ENCODE results near the gene DPYD. TPM values are rescaled to one million over a fixed set of nuclear protein-coding genes. Genes with fewer than 3 reads are reported as not detected.

DPYD gene
- total and polyA plus RNA-seq, 9 of the 15 experiments (the other 6 are each of a cell fraction or from before 2014, with no cell fraction given): 0.03 to 0.25 (median 0.08) TPM; not detected in 2

DNA sequence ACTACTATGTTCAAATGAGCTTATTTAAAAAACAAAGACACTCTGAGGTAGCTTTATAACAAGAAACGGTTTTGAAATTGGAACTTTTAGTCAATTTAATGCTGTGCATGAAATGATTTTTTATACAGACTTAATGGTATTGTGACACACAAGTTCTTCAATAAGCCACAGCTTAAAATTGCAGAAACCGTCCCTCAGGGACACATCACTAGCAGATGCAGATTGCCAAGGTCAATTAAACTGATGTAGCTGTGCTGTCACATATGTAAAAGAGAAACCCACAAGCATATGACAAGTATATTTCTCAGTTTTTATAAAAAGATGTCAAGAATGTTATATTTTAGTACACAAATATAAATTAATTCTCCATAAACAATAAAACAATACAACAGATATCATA, 366.9 kb downstream of the DPYD start:
- Histone ChIP-seq H3K9me1 (ENCODE audit: control insufficient read depth, insufficient read depth, low read length) (no peaks in the 10 kb centered on the region), H3K9me3 (replicated peaks; ENCODE audit: control insufficient read depth, insufficient read depth, low read depth, low read length) (no peaks in the 10 kb centered on the region), H3K79me2 (ENCODE audit: control insufficient read depth, insufficient read depth, low read length) (no peaks in the 10 kb centered on the region), H3K4me1 (replicated peaks in 1 of 2; ENCODE audit: control insufficient read depth in 2 of 2, insufficient read depth in 2 of 2, low read length in 2 of 2) (no peaks in the 10 kb centered on the region), H3K36me3 (ENCODE audit: control insufficient read depth, insufficient read depth, low read length) (no peaks in the 10 kb centered on the region), H3K4me2 (ENCODE audit: insufficient read depth, low read length) (no peak overlapping the region), H3K4me3 (no peak overlapping the region), H3K9ac (ENCODE audit: insufficient read depth in 1 of 2, low read depth in 2 of 2, low read length in 2 of 2) (no peak overlapping the region), H2AFZ (ENCODE audit: low read depth, low read length) (no peak overlapping the region), H4K20me1 (replicated peaks; ENCODE audit: control insufficient read depth, insufficient read depth, low read length) (no peaks in the 10 kb centered on the region), H3K27ac (ENCODE audit: extremely low read depth, low read depth, low read length) (no peak overlapping the region), H3K27me3 (ENCODE audit: control insufficient read depth in 2 of 2, insufficient read depth in 2 of 2, low read length in 2 of 2) (no peaks in the 10 kb centered on the region)
- no TSS peak for BruUV-seq (replicated peaks)
- intact Hi-C loops (cut with micrococcal nuclease): no loop called here
- 0% methylated on average over 2 of the region's 2 CpGs for WGBS (ENCODE audit: insufficient coverage, low coverage, missing lambda C conversion rate)
- no peak for TF ChIP-seq POLR2A (conservative IDR thresholded peaks at IDR 0.05)
- TF ChIP-seq, protein P1, sequence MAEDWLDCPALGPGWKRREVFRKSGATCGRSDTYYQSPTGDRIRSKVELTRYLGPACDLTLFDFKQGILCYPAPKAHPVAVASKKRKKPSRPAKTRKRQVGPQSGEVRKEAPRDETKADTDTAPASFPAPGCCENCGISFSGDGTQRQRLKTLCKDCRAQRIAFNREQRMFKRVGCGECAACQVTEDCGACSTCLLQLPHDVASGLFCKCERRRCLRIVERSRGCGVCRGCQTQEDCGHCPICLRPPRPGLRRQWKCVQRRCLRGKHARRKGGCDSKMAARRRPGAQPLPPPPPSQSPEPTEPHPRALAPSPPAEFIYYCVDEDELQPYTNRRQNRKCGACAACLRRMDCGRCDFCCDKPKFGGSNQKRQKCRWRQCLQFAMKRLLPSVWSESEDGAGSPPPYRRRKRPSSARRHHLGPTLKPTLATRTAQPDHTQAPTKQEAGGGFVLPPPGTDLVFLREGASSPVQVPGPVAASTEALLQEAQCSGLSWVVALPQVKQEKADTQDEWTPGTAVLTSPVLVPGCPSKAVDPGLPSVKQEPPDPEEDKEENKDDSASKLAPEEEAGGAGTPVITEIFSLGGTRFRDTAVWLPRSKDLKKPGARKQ (CRISPR knock-in tag; IDR thresholded peaks at IDR 0.05): no peak
- no peak for TF ChIP-seq TAL1 (IDR thresholded peaks at IDR 0.05)
- TF ChIP-seq ASH1L (IDR thresholded peaks at IDR 0.05; ENCODE audit: borderline replicate concordance, low read depth, partially characterized antibody): no peak
- no peak for TF ChIP-seq ZNF589 (CRISPR knock-in tag; IDR thresholded peaks at IDR 0.05; ENCODE audit: low read depth)
- TF ChIP-seq POLR2G (IDR thresholded peaks at IDR 0.05; ENCODE audit: low read depth, low read length): no peak
- no peak for TF ChIP-seq KDM1A (IDR thresholded peaks at IDR 0.05)
- TF ChIP-seq ZNF77 (CRISPR knock-in tag; IDR thresholded peaks at IDR 0.05): no peak
- TF ChIP-seq XRCC4 (IDR thresholded peaks at IDR 0.05; ENCODE audit: extremely low read depth, insufficient read depth, insufficient read length): no peak
- no peak for TF ChIP-seq ZFP1 (CRISPR knock-in tag; IDR thresholded peaks at IDR 0.05)
- TF ChIP-seq HNRNPL (IDR thresholded peaks at IDR 0.05; ENCODE audit: low read depth, low read length): no peak
- in situ Hi-C loops (cut with MboI): no loop called here
- FAIRE-seq (no peak), DNase-seq (ENCODE audit: extremely low read depth in 1 of 4, low spot score in 3 of 4) (no peak), ATAC-seq (no peak)
- ChIA-PET POLR2A (no interaction called here), CTCF (ENCODE audit: low intra/inter-chr PET ratio) (no interaction called here)
